Measurements from ENCODE around the gene CCDC187.
"Not testable (repeated sequence)": the region's sequence is repeated elsewhere in the genome, so short reads cannot be mapped to it uniquely, and the experiment has no call there.

Gene CCDC187

DNA sequence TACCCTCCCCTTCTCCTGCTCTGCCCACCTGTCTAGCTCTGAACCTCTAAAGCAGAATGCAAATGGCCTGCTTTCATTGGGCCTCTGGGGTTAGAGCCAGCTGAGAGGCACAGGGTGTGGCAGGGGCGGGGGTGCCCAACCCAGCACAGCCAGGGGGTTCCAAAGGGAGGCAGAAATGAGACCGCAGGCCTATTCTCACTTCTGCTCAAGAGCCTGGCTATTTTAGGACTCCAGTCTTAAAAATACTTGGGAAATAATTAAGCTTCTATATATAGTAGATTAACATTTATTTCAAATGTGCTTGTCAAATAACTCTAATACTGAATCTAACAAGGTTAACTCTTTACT lies 63.9 kb downstream of the CCDC187 start:
- DNase-seq (ENCODE audit: low read depth in 2 of 2), result no peak

DNA sequence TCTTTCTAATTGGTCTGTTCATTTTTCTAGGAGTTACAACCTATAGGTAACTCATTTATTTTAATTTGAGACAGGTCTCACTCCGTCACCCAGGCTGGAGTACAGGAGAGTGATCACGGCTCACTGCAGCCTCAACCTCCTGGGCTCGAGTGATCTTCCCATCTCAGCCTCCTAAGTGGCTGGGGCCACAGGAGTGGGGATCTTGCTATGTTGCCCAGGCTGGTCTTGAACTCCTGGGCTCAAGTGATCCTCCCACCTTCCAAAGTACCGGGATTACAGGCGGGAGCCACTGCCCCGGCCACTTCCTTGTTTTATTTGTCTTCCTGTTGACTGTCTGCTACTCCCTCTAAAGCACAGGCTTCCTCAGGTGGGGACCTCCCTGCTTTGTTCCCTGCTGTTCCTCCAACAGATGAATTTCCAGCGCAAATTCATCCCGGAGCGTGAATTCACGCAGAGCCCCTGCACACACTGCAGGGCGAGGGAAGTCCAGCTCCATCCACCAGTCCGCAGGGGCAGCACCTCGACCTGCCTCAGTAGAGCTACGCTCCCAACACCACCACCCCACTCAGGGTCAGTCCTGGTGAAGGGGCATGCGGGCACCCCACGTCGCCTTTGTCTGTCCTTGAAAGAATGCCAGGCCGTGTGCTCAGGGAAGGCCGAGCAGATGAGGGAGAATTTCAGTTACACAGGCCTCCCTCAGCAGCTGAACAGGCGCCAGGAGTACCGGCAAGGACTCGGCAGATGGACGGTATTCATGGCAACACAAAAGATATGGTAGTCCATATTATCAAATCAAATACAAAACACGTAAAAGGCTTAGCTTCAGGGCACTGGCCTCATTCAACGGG lies 64.5 kb downstream of the CCDC187 start:
- no peak for DNase-seq (ENCODE audit: low read depth in 2 of 2)

DNA sequence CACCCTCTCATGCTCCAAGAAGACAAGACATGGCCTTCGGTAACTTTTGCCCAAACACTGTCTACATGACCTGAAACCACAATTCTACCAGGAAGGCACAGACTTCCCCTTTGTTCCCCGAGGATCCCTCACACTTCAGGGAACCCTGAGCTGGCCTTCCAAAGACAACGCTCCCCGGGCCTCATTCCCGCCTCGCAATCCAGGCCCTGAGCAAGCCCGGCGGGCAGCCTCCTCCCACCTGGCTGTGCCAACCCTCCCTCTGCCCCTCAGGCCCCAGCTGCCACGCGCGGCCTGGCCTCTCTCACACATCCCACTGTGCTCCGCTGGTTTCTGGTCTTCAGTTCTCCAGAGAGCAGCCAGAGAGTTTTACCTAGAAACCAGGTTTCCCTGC lies 65.6 kb downstream of the CCDC187 start:
- no peak for DNase-seq (ENCODE audit: low read depth in 2 of 2)

DNA sequence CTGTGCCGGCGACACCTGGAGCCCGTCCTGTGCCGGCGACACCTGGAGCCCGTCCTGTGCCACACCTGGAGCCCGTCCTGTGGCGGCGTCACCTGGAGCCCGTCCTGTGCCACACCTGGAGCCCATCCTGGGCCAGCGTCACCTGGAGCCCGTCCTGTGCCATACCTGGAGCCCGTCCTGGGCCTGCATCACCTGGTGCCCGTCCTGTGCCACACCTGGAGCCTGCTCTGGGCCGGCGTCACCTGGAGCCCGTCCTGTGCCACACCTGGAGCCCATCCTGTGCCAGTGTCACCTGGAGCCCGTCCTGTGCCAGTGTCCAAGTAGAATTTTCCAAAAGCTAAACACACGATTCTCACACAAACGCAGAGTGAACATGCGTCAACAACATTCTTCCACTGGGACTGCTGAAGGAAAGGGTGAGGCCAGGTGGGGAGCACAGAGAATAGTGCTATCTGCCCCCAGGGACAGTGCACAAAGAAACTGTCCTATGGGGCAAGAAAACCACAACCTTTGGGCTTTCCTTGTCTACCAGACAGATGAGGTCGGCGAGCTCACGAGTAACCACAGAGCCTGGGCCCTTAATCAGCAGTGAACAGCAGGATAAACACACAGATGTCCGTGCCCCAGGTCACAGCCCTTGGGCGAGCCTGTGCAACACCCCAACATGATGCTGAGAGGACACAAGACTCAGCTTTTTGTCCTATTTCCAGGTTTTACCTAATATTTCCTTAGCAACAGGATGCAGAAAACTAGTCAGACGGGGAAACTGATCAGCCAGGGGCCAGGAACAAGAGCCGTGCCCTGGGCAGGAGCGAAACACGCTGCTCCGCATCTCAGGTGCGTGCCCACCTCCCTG lies 66.2 kb downstream of the CCDC187 start:
- no peak for DNase-seq (ENCODE audit: low read depth in 2 of 2)

DNA sequence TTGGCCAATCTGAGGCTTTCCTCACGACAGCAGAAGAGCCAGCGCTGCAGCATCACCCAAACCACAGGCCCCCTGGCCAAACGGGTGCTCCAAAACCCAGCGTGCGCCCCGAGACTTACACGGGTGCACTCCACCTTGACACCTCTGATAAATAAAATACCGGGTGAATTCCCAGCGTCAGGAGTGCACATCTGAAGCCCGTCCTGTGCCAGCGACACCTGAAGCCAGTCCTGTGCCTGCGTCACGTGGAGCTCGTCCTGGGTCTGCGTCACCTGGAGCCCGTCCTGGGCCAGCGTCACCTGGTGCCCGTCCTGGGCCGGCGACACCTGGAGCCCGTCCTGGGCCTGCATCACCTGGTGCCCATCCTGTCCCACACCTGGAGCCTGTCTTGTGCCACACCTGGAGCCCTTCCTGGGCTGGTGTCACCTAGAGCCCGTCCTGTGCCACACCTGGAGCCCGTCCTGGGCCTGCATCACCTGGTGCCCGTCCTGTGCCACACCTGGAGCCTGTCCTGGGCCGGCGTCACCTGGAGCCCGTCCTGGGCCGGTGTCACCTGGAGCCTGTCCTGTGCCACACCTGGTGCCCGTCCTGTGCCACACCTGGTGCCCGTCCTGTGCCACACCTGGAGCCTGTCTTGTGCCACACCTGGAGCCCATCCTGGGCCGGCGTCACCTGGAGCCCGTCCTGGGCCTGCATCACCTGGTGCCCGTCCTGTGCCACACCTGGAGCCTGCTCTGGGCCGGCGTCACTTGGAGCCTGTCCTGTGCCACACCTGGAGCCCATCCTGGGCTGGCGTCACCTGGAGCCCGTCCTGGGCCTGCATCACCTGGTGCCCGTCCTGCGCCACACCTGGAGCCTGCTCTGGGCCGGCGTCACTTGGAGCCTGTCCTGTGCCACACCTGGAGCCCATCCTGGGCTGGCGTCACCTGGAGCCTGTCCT lies 67.2 kb downstream of the CCDC187 start:
- not testable (repeated sequence) for DNase-seq (ENCODE audit: low read depth in 2 of 2)

DNA sequence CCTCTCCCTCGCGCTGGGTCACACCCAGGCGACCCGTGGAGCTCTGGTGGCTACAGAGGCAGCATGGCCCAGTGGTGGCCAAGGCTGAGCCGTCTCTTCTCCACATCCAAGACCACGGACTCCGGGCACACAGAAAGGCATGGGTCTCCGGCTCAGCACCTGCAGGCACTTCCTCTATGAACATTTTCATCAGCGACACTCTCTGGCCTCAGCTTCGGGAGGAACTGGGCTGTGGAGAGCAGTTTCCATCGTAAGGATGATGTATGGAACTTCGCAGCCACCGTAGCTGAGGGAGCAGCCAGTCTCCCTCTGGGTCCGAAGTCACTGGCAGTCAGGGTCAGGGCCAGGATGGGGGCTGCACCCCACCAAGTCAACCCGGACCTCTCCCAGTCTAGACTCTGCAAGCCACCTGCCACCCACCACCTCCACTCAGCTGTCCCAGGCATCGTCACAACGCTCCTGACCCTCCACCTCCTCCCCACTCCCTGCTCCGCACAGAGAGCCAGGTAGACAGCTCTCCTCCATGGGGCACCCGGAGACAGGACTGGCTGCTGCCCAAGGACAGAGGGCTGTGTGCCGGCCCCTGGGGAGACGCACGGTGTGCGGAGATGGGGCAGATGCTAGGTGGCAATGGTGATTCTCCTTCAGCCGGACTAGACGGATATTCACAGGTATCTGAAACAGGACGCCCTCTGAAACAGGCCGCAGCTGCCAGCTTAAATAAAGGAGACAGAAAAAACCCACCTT lies 68.0 kb downstream of the CCDC187 start:
- DNase-seq (ENCODE audit: low read depth in 2 of 2), result no peak

DNA sequence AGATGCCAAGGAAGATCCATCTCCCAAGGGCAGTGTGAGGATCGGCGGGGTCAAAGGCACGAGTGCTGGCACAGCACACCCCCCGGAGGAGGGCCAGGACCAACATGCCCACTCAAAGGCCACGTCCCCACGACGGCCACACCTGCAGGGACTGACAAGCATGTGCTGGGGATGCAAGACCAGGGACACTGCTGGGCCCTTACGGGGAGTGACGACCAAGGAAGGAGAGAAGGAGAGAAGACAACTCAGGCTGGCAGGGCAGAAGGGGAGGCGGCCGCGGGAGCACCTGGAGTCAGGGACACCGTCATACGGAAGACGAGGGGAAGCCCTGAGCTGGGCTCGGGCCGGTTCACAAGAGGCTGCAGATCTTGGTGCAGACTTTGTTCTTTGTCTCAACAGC lies 68.7 kb downstream of the CCDC187 start:
- DNase-seq (ENCODE audit: low read depth in 2 of 2), result no peak

DNA sequence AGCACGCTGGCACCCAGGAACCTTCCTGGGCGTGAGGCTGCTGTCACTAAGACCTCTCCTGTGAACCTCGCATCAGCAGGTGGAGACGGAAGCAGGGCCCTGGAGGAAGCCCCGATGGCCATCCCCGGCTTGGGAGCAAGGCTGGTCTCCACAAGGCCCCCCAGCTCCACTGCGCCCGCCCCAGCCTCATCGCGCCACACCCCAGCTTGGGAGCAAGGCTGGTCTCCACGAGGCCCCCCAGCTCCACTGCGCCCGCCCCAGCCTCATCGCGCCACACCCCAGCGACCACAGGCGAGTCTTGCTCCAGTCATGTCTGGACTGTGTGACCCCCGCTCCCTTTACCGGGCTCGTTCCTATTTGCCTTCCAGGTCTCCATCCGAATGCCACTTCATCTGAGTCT lies 69.3 kb downstream of the CCDC187 start:
- DNase-seq (ENCODE audit: low read depth in 2 of 2), result no peak

DNA sequence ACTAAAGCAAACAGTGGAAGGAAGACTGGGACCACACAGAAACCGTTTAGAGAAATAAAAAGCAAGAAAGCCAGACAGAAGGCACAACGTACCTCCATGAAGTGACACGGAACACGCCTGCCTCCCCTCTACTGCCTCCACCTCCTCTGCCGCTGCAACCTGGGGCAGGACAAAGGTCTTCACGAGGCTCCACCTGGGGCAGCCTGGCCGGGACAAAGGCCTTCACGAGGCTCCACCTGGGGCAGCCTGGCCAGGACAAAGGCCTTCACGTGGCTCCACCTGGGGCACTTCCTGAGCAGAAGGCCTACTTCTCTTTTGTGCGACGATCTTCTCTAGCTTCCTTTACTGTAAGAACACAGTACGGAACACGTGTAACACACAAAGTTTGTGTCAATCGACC lies 70.0 kb downstream of the CCDC187 start:
- DNase-seq (ENCODE audit: low read depth in 2 of 2), result no peak

DNA sequence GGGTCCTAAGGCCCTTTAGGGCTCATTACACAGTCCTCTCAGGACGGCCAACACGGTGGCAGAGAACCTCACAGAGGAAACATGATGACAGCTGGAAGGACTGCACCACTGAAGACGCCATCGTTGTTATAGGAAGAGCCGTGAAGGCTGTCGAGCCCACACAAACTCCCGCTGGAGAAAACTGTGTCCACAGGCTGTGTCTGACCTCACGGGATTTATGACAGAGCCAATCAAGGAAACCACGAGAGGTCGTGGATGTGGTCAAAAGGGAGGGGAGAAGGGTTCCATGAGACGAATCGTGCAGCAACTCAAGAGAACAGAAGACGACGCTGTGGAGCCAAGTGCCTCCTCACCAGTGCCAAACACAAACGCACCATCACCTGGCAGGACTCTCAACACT lies 70.5 kb downstream of the CCDC187 start:
- no peak for DNase-seq (ENCODE audit: low read depth in 2 of 2)

DNA sequence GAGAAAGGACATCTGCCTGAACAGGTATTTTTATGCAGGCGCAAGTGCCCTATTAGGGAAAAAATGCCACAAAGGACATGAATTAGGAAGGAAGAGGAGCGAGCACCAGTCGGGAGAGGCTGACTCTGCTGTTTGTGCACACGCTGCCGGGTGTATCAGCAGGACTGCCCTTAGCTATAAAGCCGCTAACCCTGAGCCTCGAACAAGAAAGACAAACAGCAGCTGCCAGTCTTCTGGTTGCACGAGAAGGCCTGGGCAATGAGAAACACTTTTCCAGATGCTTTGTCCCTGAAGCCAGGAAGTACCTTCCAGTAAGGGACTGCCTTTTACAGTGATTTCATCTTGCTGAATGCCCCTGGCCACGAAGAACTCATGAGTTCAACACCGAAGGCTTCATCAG lies 70.9 kb downstream of the CCDC187 start:
- DNase-seq (ENCODE audit: low read depth in 2 of 2), result no peak

DNA sequence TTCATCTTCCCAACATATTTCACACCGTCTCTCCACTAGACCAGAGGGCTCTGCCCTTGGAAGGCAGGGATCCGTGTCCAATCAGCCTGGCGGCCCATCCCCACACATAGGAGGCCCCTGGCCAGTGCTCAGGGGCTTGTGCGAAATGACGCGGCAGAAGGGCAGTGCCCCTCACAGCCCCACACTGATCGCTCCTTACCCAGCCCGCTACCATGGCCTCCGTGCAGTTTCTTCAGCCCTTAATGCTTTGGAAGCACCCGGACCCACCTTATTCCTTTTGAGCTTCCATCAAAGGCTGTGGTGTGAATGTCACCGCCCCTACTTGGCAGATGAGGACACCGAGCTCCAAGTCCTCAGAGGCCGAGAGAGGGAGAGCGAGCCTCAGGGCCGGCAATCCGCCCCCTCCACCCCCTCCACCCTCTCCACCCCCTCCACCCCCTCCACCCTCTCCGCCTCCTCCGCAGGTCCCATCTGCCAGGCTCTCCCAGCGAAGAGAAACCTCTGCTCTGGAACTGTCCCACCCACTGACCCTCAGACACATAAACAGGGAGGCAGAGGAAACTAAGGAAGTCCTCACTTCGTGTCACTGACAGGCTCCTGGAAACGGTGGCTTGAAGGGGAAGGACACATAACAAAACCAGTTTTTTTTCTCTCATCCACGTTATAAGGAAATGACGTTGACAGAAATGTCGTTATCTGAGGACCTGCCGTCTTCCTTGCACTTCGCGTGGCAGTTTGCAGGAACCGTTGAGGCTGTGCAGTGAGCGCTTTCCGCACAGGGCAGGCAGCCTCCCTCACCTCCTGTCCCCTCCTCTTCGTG lies 72.2 kb downstream of the CCDC187 start:
- no peak for DNase-seq (ENCODE audit: low read depth in 2 of 2)

DNA sequence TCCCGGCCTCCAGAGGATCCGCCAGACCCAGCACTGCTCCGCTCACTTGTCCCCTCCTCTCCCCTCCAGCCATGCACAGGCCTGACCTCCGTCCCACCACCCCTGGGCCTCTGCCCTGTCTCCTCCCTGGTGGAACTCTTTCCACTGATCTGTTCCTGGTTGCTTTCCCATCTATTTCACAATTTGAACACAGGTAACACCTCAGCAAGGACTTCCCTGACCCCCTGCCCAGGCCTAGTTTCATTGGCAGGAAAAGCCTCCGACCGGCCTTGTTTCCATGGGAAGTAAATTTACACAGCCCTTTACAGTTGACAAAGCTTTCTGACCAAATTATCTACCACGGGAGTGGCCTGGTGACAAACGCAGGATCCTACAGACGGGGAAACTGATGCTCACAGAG lies 73.1 kb downstream of the CCDC187 start:
- no peak for DNase-seq (ENCODE audit: low read depth in 2 of 2)

DNA sequence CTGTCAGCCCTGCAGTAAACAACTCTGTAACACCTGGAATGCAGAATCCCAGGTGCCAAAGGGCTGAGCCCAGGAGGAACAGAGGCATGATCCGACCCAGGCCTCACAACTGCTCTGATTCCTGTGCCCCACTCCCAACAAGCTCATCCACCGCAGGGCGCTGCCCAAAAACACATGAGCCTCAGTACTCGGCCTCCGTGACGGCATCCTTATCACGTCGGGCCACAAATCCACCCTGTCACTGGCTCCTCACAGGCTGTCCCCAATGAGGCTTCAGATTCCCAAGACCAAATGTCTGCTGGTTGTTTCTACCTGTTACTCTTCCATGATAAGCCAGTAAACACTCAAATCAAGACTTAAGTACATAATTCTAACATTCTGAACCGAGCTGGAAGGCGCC lies 73.5 kb downstream of the CCDC187 start:
- no peak for DNase-seq (ENCODE audit: low read depth in 2 of 2)

DNA sequence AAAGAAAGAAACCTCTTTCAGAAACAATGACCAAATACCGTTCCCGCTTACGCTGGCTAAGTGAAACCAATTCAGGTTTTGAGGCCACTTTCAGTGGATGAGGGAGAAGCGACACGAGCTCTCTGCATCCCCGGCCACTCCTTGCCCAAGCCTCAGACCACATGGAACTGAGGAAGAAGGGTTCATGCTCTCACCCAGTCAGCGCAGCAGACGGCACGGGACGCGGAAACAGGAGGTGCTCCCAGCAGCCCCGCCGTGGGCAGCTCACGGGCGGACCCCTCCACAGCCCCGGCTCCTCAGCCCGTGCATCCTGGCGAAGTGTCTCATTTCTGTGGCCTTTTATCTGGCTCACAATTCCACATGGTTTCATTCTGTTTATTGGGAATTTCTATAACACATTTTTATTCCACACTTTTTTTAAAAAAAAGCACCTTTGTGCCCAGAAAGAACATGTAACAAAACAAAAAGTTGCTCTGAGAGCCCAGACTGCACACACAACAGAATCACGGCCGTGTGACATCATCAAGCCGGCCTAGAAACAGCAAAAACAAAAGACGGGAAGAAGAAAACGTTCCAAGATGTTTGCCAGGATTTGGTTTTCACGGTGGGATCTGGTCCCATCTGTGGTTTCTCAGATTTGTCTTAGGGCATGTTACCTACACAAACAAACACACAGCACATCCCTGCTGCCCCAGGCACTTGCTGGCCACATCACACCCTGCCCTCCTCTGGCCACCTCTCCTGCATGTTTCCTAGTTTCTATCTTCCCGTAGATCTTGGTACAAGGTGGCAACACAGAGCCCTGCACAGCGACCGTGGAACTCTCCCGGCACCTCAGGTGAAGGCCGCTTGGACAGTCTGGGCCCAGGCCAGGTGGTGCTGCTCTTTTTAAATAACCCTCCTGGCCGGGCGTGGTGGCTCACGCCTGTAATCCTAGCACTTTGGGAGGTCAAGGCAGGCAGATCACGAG lies 74.5 kb downstream of the CCDC187 start:
- DNase-seq (ENCODE audit: low read depth in 2 of 2), result no peak

DNA sequence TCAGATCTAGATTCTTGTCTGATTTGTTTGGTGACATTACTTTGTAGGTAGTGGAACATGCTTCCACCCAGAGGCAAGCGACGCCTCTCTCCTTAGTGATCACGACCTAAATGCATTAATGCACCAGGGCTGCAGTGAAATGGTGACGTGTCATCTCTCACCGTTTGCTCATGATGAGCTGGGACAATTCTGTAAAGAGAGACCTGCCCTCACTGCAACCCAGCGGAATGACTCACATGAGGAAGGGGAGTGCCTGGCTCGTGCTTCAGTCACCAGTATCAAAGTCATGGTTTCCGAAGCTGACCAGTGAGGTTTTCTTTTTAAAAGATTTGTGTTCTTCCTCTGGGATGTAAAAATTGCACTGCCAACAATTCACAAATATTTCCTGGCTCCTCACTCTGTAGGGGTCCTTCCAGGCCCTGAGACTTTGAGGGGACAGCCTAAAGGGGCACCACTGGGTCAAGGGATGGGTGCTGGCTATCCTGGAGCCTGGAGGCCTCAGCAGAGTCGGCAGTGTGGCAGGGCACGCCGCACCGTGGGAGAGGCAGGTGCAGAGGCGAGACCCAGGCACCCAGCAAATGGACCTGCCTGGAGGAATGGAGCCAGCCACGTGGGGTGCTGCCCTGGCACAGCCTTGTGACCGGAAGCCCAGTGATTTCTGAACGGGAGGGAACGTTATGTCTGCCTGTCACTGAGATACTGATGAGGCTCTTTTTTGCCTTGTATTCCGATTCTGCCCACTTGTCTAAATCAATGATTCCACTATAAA lies 75.6 kb downstream of the CCDC187 start:
- DNase-seq (ENCODE audit: low read depth in 2 of 2), result peak in 1 of 2 donors; percentile 18

DNA sequence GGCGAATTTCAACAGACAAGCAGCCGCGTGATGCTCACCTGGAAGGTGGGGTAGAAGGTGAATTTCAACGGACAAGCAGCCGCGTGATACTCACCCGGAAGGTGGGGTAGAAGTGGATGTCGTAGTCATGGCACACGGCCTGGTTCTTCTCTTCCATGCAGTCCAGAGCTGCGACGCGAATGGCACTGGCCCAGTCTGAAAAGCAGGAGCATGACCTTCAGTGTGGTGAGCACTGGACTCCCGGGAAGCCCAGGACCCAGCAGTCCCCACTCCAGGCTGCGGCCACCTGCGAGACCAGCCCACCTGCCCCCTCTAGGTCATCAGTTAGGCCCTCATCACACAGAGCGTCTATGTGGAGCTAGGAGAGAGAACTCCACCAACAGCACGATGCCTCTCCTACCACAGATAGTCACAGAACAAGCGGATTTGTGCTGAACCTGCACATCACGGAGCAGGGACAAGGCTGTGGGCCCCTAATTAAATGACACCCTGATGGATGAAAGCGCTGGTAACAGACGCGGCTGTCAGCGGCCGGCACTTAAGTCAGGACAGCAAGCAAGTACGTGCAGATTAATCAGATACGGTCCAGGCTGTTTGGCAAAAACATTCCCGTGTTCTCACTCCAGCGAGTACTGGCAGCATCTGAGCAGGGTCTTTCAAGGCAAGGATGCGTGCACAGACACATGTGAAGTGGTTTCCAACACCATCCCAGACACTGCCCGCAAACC lies 77.0 kb downstream of the CCDC187 start:
- no peak for DNase-seq (ENCODE audit: low read depth in 2 of 2)

Measured in stimulated activated CD4-positive, alpha-beta T cell treated with anti-CD3 and anti-CD28 coated beads, Interleukin-15, amount 100 ng/mL, for 48 hours (primary cell).